GM12872 (cell line): ENCODE data around the gene MORN4.

ENCODE experiments used
- TF ChIP-seq, protein P1 (sequence below): IDR thresholded peaks from 3 replicates; pipeline ENCODE4 v1.5.1; 2011; ENCODE audit warnings: low read depth, mild to moderate bottlenecking, low read length, moderate library complexity; ENCODE audit not compliant: insufficient read depth

Gene MORN4

GRCh38 chr10:97650726-97651125 lies 17.4 kb upstream of the MORN4 start:
- TF ChIP-seq, protein P1, sequence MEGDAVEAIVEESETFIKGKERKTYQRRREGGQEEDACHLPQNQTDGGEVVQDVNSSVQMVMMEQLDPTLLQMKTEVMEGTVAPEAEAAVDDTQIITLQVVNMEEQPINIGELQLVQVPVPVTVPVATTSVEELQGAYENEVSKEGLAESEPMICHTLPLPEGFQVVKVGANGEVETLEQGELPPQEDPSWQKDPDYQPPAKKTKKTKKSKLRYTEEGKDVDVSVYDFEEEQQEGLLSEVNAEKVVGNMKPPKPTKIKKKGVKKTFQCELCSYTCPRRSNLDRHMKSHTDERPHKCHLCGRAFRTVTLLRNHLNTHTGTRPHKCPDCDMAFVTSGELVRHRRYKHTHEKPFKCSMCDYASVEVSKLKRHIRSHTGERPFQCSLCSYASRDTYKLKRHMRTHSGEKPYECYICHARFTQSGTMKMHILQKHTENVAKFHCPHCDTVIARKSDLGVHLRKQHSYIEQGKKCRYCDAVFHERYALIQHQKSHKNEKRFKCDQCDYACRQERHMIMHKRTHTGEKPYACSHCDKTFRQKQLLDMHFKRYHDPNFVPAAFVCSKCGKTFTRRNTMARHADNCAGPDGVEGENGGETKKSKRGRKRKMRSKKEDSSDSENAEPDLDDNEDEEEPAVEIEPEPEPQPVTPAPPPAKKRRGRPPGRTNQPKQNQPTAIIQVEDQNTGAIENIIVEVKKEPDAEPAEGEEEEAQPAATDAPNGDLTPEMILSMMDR, result no peak

DNA sequence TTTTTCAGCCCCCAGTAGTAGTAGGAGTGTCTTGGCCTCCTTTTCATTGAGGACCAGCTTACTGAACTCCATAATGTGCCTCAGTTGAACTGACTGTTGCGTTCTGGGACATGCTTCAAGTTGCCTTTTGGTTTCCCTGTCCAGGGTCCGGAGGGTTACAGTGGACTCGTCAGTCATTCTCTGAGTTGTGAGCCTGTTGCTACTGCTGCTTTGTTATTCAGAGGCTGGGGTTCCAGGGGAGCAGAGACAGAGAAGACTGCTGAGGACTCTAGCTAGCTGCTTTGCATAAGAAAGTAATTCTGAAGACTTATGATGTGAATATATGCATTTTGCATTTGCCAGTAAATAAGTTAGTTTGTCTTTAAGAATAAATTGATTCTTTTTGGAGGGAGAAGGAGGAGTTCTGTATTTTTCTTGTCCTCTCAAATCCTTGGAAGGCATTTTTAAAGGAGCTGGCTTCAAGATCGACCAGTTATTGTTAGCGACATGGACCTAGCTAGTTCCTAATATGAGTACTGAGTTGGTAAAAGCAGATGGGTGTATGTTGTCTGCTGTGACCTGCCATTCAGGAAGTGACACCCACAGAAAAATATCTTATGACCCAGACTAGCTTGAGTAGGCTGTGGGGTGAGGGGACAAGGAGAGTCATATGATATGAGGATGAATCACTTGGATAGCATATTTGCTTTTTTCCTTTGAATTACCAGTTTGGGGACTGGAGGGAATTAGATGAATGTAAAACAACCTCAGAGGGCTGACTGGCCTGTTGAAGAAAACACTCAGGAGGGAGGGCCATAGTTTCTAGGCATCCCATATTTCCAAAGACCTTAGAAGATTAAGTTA lies 15.5 kb upstream of the MORN4 start:
- TF ChIP-seq, protein P1, result no peak

DNA sequence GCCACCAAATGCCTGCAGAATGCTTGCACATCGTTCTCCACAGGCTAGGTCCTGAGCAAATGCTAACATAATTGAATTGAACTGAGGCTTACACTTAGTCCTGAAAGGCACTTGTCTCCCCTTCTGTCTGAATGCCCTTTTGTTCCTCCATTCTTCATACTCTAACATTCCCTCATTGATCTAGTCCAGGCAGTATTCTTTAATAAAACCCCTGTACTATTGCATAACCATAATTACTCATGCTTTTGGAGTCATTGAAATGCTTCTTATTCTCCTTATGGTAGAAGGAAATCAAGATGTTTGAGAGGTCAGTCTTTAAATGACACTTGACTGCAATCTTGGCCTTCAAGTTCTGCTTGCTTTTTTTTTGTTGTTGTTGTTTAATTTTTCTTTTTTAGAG lies 14.3 kb upstream of the MORN4 start:
- TF ChIP-seq, protein P1, result no peak

DNA sequence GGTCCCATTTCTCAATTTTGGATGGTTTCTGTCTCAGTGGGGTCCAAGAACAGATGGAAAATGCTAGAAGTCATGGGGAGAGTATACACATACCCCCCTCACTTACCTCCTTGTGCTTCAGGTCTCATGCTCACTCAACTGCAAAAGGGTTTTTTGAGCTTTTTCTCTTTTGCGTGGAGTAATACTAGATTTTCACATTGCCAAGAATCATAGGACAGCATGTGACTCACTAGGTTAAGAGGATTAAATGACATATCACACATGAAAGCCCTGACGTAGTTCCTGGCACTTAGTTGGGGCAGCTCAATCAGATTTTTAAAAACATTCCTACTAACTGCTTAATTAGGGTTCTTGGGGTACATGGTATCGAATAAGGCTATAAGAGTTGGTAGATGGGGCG lies 11.6 kb upstream of the MORN4 start:
- TF ChIP-seq, protein P1, result no peak

DNA sequence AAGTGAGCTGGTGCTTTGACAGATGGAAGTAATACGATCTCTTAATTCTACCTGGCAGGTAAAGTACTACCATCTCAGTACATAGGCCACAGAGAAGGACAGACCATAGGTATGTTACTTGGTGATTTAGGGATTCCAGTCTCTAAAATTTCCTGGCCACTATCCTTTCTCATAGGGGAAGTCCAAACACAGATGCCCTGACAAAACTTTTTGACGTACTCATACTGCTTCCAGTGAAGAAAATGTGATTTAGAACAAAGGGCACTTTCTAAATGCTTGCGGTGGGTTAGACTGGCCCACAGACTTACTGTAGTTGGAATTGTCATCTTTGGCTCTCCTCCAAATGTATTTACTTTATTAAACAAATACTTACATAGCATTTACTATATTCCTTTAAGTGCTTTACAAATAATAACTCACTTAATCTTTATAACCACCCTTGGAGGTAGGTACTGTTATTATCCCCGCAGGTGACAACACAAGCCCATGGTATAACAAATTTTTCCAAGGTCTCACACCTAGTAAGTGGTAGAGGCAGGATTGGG lies 10.2 kb upstream of the MORN4 start:
- TF ChIP-seq, protein P1, result no peak

GRCh38 chr10:97640868-97641811 lies 7.8 kb upstream of the MORN4 start:
- TF ChIP-seq, protein P1, result no peak
